Effector memory CD4-positive, alpha-beta T cell (primary cell): Measurements from ENCODE around the gene NUDT14.

Experiments used
- DNase-seq, 3 donors: peaks; one replicate each; pipeline ENCODE4 v3.0.0-alpha.2; 2020
- H3K27ac ChIP-seq: 2 replicates; pipeline ENCODE4 v1.7.0; 2013; ENCODE audit warnings: mild to moderate bottlenecking, low read length, moderate library complexity; ENCODE audit not compliant: insufficient read depth, poor library complexity, severe bottlenecking
- H3K27me3 ChIP-seq: replicated peaks from 2 replicates; pipeline ENCODE4 v1.7.0; 2013; ENCODE audit warnings: mild to moderate bottlenecking, low read length; ENCODE audit not compliant: insufficient read depth, control insufficient read depth, poor library complexity, severe bottlenecking
- H3K36me3 ChIP-seq: 2 replicates; pipeline ENCODE4 v1.7.0; 2013; ENCODE audit warnings: mild to moderate bottlenecking, low read length, moderate library complexity; ENCODE audit not compliant: control insufficient read depth, insufficient read depth
- H3K4me1 ChIP-seq: 2 replicates; pipeline ENCODE4 v1.7.0; 2013; ENCODE audit warnings: low read length, mild to moderate bottlenecking; ENCODE audit not compliant: control insufficient read depth, insufficient read depth, poor library complexity, severe bottlenecking
- H3K4me3 ChIP-seq: 2 replicates; pipeline ENCODE4 v1.7.0; 2013; ENCODE audit warnings: low read length, low read depth, mild to moderate bottlenecking; ENCODE audit not compliant: insufficient read depth, poor library complexity, severe bottlenecking
- H3K9me3 ChIP-seq: 2 replicates; pipeline ENCODE4 v1.7.0; 2013; ENCODE audit warnings: mild to moderate bottlenecking, low read length, moderate library complexity; ENCODE audit not compliant: control insufficient read depth

The NUDT14 gene

DNA sequence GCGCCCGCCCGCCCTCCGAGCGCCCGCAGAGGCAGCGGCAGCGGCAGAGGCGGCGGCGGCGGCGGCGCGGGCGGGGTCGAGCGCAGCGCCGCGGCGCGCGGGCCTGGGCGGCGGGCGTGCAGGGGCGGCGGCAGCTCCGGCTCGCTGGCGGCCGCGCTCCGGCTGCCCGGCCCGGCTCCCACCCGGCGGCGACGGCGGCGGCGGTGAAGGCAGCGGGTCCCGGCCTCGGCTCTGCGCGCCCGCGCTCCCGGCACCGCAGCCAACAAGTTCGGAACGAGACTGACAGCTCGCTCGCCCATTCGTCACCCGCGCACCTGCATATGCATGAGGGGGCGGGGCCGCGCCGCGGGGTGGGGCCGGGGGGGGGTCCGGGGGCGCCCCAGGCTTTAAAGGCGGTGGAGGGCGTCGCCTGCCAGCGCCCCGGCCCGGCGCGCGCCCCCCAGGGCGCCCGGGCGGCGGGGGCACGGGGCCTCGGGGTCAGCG, 12.6 kb downstream of the NUDT14 start, which contains the start of gene JAG2:
JAG2 (minus strand) TSS at position 281 of the 483 bp plus-strand sequence. CDS start 356 bp downstream, outside the sequence.
- peak; percentile 34 to 45 (median 44) for DNase-seq
- peaks cover 24% of the 10 kb centered on the region for H3K27me3 ChIP-seq

DNA sequence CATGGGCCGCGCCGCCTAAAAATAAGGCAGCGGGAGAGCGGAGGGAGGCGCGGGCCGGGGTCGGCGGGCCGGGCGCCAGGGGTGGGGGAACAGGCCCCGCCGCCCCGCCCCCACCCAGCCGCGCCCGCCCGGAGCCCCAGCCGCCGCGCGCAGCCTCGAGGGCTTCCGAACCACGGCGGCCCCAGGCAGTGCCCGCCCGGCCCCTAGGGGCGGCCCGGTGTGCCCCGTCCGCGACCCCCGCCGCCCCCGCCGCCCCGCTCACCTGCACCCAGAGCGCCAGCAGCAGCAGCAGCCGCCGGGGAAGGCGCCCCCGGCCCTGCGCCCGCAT, 13.1 kb downstream of the NUDT14 start:
- Histone ChIP-seq H3K4me3 (peak overlapping the region; percentile 32), H3K27ac (no peak overlapping the region), H3K27me3 (peaks cover 24% of the 10 kb centered on the region), H3K4me1 (peaks cover 26% of the 10 kb centered on the region), H3K36me3 (no peaks in the 10 kb centered on the region), H3K9me3 (no peaks in the 10 kb centered on the region)
- DNase-seq, result no peak

More for the DNA sequence above, 12.6 kb downstream of the NUDT14 start, which contains the start of gene JAG2:
- no peaks in the 10 kb centered on the region for H3K36me3 ChIP-seq
- H3K4me3 ChIP-seq, result peak within 1 kb of the TSS; percentile 35
- H3K27ac ChIP-seq, result no peak within 1 kb of the TSS
- H3K4me1 ChIP-seq, result peaks cover 26% of the 10 kb centered on the region
- no peaks in the 10 kb centered on the region for H3K9me3 ChIP-seq

DNA sequence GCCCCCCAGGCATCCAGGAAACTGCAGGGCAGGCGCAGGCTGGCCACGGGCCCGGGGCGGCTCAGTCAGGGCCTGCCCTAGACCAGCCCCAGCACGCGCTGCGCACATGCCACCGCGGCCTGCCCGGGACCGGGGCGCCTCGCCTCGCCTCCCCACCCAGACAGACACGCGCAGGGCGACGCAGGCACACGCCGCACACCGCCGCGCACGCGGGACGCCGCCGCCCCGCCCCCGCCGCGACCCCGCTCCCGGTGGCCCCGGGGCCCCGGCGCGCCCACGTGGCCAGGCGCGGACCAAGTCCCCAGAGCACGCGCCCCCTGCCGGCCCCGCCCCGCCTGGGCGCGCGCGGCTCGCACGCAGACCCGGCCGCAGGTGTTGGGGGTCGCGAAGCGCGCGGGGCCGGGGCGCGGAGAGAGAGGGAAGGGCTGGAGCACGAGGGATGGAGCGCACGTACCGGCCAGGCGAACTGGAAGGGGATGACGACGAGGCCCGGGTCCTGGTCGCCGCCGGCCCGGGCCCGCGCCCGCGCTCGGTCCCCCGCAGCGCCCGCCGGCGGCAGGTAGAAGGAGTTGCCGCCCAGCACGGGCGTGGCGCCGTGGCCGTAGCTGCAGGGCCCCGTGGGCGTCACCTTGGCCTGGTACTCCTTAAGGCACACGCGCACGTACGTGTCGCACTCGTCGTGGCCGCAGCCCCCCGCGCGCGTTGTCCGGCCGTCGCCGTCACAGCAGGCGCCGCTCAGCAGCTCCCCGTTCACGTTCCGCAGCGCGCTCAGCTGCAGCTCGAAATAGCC, 13.6 kb downstream of the NUDT14 start:
- H3K27ac ChIP-seq, result no peak overlapping the region
- peaks cover 26% of the 10 kb centered on the region for H3K4me1 ChIP-seq
- no peak for DNase-seq
- H3K36me3 ChIP-seq, result no peaks in the 10 kb centered on the region
- H3K27me3 ChIP-seq, result peaks cover 24% of the 10 kb centered on the region
- H3K4me3 ChIP-seq, result peak overlapping the region; percentile 32
- H3K9me3 ChIP-seq, result no peaks in the 10 kb centered on the region

DNA sequence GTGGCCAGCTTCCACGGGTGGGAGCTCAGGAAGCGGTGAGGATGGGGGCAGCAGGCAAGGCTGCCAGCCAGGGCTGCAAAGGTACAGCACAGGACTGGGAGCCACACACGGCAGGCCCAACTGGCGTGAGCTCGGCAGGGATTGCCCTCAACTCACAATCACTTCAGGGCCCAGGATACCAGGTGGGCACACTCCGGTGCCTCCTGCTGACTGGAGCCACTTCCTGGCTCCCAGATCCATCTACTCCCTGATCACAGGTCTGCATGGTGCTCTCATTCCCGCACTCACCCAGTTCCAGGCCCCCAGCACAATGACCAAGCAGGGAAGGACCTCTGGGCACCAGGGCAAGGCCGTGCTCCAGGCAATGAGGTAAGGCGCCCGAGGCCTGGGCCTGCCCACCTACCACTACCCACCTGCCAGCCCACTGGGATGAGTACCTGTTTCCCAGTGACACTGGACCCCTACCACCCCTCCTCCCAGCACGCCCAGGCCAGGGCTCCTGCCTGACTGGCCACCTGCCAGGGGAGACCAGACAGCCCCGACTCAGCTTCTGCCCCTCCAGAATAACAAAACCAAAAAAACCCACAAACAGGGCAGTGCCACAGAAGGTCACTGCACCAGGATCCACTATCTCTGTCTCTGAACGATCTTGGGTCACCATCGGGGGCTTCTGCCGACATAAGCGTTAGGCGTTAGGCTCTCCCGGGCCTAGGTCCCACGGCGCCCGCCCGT, 14.4 kb downstream of the NUDT14 start:
- H3K4me1 ChIP-seq, result peaks cover 26% of the 10 kb centered on the region
- H3K4me3 ChIP-seq, result no peak overlapping the region
- H3K36me3 ChIP-seq, result no peaks in the 10 kb centered on the region
- no peaks in the 10 kb centered on the region for H3K9me3 ChIP-seq
- no peak overlapping the region for H3K27ac ChIP-seq
- peaks cover 24% of the 10 kb centered on the region for H3K27me3 ChIP-seq
- no peak for DNase-seq

DNA sequence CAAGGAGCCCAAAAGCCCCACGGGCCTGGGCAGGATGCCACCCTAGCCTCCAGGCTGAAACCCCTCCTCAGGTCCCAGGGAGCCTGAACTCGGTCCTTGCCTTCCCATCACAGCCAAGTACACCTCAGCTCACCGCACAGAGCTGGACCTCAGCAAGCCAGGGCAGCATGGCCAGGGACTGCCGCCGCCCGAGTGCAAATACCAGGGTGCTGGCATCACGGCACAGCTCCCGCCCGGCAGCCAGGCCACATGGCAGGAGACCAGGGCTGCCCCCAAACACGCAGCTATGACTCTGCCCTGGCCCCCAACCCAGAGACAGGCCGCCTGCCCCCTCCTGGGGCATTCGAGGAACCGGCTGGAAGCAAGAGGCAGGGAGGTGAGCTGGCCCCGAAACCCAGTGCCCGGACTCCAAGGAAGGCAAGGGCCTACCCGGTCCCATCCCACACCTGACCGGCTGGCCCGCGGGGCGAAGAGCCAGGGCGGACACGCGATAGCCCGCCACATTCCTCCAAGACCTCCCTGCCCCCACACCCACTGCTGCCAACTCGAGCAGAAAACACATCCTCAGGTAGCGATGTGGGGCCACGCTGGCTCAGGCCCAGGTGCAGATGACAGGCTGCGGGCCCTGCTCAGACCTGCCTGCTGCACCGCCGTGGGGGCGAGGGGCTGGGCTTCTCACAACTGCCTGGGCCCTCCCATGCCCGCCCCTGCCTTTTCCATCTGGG, 15.2 kb downstream of the NUDT14 start:
- DNase-seq, result no peak
- Histone ChIP-seq H3K4me1 (peaks cover 22% of the 10 kb centered on the region), H3K27me3 (peaks cover 24% of the 10 kb centered on the region), H3K27ac (no peak overlapping the region), H3K9me3 (no peaks in the 10 kb centered on the region), H3K4me3 (no peak overlapping the region), H3K36me3 (no peaks in the 10 kb centered on the region)

DNA sequence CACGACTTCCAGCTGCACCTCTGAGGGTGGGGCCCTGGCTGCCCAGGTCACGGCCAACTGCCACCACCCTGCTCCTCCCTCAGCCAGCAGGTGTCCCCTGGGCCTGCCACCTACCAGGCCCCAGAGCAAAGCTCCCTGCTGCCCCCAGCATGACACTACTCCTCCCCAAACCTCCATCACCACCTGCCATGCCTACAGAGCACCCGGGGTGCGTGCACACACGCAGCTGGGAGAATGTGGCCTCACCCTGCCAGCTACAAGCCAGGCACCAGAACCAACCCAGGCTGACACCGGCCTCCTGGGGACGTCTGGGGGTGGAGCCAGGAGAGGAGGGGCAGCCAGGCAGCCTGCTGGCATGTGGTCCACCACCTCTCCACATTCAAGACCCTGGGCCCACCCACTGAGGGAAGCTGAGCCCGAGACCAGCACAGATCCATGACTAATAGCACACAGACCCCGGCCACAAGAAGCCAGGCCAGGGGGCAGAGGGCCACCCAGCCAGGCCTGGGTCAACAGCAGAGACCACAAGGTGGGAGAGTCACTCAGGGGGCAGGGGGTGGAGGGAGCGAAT, 15.9 kb downstream of the NUDT14 start:
- peaks cover 24% of the 10 kb centered on the region for H3K27me3 ChIP-seq
- no peak overlapping the region for H3K4me3 ChIP-seq
- H3K27ac ChIP-seq, result no peak overlapping the region
- DNase-seq, result no peak
- peaks cover 16% of the 10 kb centered on the region for H3K4me1 ChIP-seq
- H3K36me3 ChIP-seq, result no peaks in the 10 kb centered on the region
- no peaks in the 10 kb centered on the region for H3K9me3 ChIP-seq

DNA sequence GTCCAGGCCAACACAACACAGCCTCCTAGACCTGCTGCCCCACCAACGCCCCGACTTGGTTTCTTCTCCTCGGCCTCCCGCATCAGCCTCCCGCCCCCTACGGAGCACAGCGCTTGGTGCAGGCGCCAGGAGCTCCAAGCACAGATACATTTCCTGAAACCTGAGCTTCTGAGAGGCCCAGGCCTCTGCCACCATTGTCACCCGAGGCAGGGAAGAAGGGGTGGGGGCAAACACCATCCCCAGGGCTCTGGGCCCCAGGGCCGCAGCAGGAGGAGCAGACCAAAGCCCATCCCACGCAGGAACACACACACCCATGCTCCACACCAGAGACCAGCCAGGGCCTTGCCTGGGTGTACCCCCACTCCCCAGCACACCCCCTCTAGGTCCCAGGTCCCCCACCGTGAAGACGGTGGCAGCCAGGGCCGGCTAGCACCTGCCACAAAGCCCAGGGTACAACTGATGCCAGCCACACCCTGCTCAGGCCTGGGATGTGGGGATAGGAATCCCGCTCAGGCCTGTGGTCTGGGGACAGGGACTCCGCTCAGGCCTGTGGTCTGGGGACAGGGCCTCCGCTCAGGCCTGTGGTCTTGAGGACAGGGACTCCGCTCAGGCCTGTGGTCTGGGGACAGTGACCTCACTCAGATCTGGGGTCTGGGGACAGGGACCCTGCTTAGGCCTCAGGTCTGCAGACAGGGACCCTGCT, 17.9 kb downstream of the NUDT14 start:
- H3K9me3 ChIP-seq, result no peaks in the 10 kb centered on the region
- peaks cover 12% of the 10 kb centered on the region for H3K27me3 ChIP-seq
- peaks cover 3% of the 10 kb centered on the region for H3K4me1 ChIP-seq
- no peaks in the 10 kb centered on the region for H3K36me3 ChIP-seq
- no peak for DNase-seq
- no peak overlapping the region for H3K27ac ChIP-seq
- H3K4me3 ChIP-seq, result no peak overlapping the region

DNA sequence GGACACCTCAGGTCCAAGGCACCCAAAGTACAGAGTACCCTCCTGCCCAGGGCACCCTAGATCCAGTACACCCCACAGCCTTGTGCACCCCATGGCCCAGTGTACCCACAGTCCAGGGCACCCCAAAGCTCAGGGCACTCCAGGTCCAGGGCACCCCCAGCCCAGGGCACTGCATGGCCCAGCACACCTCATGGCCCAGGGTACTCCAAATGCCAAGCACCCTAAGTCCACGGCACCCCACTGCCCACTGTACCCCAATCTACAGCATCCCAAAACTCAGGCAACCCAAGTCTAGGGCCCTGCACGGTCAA, 18.5 kb downstream of the NUDT14 start:
- H3K36me3 ChIP-seq, result no peaks in the 10 kb centered on the region
- H3K9me3 ChIP-seq, result no peaks in the 10 kb centered on the region
- no peak overlapping the region for H3K4me3 ChIP-seq
- H3K27me3 ChIP-seq, result peaks cover 9% of the 10 kb centered on the region
- no peak overlapping the region for H3K27ac ChIP-seq
- peaks cover 3% of the 10 kb centered on the region for H3K4me1 ChIP-seq
- DNase-seq, result no peak

DNA sequence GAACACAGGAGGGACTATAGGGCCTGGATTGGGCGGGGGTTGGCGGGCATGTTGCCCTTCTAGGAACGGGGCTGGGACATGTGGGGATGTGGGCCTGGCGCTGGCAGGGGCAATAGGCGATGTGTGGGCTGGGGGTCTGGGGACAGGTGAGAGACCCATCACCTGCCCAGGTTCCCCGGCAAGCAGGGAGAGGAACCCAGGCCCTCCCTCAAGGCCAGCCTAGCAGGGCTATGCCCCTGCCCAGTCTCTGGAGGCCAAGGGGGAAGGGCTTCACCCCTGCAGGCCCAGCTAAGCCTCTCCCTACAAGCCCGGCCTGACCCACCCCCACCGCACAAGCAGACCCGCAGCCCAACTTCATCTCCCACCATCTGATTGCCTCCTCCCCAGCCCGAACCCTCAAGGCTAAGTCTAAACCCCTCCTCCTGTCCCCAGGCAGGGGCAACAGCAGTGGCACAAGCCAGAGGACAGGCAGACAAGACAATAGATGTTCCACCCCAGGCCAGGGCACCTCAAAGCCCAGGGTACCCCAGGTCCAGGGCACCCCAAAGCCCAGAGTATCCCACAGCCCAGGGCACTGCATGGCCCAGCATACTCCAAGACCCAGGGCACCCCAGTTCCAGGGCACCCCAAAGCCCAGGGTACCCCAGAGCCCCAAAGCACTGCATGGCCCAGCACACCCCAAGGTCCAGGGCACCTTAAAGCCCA, 19.0 kb downstream of the NUDT14 start:
- Histone ChIP-seq H3K27me3 (peaks cover 7% of the 10 kb centered on the region), H3K4me3 (no peak overlapping the region), H3K9me3 (no peaks in the 10 kb centered on the region), H3K4me1 (peaks cover 2% of the 10 kb centered on the region), H3K36me3 (no peaks in the 10 kb centered on the region), H3K27ac (no peak overlapping the region)
- DNase-seq, result no peak
